ENCODE data around the gene PCDHGA10.
A peak's percentile ranks its signal among the peaks of the same experiment; 100 is the strongest.

- no peak for TF ChIP-seq ZBTB7A (IDR thresholded peaks at IDR 0.05; ENCODE audit: low read depth)
- no peak for TF ChIP-seq EP300 (IDR thresholded peaks at IDR 0.05; ENCODE audit: borderline replicate concordance)
- no peak for TF ChIP-seq NFIC (IDR thresholded peaks at IDR 0.05)
- TF ChIP-seq TAF1 (IDR thresholded peaks at IDR 0.05; ENCODE audit: low read depth): no peak
- TF ChIP-seq RAD21 (IDR thresholded peaks at IDR 0.05; ENCODE audit: low read depth): peak; percentile 22; the same call in 1 of the 2 replicates
- TF ChIP-seq MAX (IDR thresholded peaks at IDR 0.05): no peak
- no peak for TF ChIP-seq USF1 (IDR thresholded peaks at IDR 0.05)
- no peak for TF ChIP-seq FOXM1 (IDR thresholded peaks at IDR 0.05; ENCODE audit: borderline replicate concordance, low read depth)
- TF ChIP-seq EGR1 (IDR thresholded peaks at IDR 0.05): no peak
- TF ChIP-seq CREB1 (IDR thresholded peaks at IDR 0.05; ENCODE audit: low read depth): no peak
Observed at GRCh38 chr5:141369994-141370848, 42.6 kb upstream of the PCDHGA10 start, which contains the start of gene PCDHGB3.
